Measurements from ENCODE around the gene CX3CL1.

GRCh38 chr16:57366544-57367040 lies 5.7 kb upstream of the CX3CL1 start:
- TF ChIP-seq, protein P1, sequence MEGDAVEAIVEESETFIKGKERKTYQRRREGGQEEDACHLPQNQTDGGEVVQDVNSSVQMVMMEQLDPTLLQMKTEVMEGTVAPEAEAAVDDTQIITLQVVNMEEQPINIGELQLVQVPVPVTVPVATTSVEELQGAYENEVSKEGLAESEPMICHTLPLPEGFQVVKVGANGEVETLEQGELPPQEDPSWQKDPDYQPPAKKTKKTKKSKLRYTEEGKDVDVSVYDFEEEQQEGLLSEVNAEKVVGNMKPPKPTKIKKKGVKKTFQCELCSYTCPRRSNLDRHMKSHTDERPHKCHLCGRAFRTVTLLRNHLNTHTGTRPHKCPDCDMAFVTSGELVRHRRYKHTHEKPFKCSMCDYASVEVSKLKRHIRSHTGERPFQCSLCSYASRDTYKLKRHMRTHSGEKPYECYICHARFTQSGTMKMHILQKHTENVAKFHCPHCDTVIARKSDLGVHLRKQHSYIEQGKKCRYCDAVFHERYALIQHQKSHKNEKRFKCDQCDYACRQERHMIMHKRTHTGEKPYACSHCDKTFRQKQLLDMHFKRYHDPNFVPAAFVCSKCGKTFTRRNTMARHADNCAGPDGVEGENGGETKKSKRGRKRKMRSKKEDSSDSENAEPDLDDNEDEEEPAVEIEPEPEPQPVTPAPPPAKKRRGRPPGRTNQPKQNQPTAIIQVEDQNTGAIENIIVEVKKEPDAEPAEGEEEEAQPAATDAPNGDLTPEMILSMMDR (conservative IDR thresholded peaks at IDR 0.05) = no peak
- TF ChIP-seq EZH2 (IDR thresholded peaks at IDR 0.05; ENCODE audit: low read depth) = no peak

Data from PC-9 (cell line).